OCI-LY7 (cell line): Measurements from ENCODE around the gene NUBP2. TPM values are rescaled to one million over a fixed set of nuclear protein-coding genes. Genes with fewer than 3 reads are reported as not detected.
A peak's percentile ranks its signal among the peaks of the same experiment; 100 is the strongest.

Source experiments
- BruUV-seq: library from RNA; stranded (reverse); fragments of 400-500 nt; replicated peaks from 2 replicates; lab custom pipeline; 2021; lab: Mats Ljungman, UMichigan
- CTCF ChIA-PET: fragments of 300-600 bp; sonication (Branson Sonifier 250); formaldehyde crosslinking; loops from one replicate; lab custom pipeline; 2022; ENCODE audit warnings: antibody characterized with exemption; ENCODE audit not compliant: unreplicated experiment; lab: Charles Lee
- POLR2A ChIA-PET: fragments of 300-600 bp; sonication (Branson Sonifier 250); formaldehyde crosslinking; loops from one replicate; lab custom pipeline; 2022; ENCODE audit warnings: antibody characterized with exemption; lab: Charles Lee
- DNase-seq: peaks from one replicate; pipeline ENCODE4 v3.0.0-alpha.2; 2015; ENCODE audit warnings: low spot score
- H2AFZ ChIP-seq: fragments of 200-600 bp; sonication (generic), shearing (Covaris generic); 2 replicates; pipeline ENCODE4 v1.6.1; 2014; ENCODE audit warnings: mild to moderate bottlenecking, antibody characterized with exemption, low read length, moderate library complexity
- H3K27ac ChIP-seq: fragments of 200-600 bp; sonication (generic); 2 replicates; pipeline ENCODE4 v1.5.1; 2014; ENCODE audit warnings: mixed run types, low read depth, mild to moderate bottlenecking, moderate library complexity, low read length, inconsistent platforms; ENCODE audit not compliant: poor library complexity, severe bottlenecking
- H3K36me3 ChIP-seq: fragments of 200-600 bp; sonication (generic); 2 replicates; pipeline ENCODE4 v1.6.1; 2014; ENCODE audit warnings: mild to moderate bottlenecking, antibody characterized with exemption, low read length, moderate library complexity, mixed read lengths; ENCODE audit not compliant: insufficient read depth
- H3K4me1 ChIP-seq: fragments of 200-600 bp; sonication (generic); 2 replicates; pipeline ENCODE4 v1.5.1; 2014; ENCODE audit warnings: mild to moderate bottlenecking, low read length; ENCODE audit not compliant: insufficient read depth, poor library complexity, severe bottlenecking
- H3K4me2 ChIP-seq: fragments of 200-600 bp; sonication (generic); 2 replicates; pipeline ENCODE4 v1.6.1; 2014; ENCODE audit warnings: mild to moderate bottlenecking, low read length
- H3K4me3 ChIP-seq: fragments of 200-600 bp; sonication (generic); 2 replicates; pipeline ENCODE4 v1.5.1; 2014; ENCODE audit warnings: mild to moderate bottlenecking, low read depth, low read length; ENCODE audit not compliant: poor library complexity, severe bottlenecking
- H3K79me2 ChIP-seq: fragments of 200-600 bp; sonication (generic); 2 replicates; pipeline ENCODE4 v1.6.1; 2016; ENCODE audit warnings: low read depth, mild to moderate bottlenecking, low read length, moderate library complexity, mixed read lengths; ENCODE audit not compliant: insufficient read depth
- H3K9me2 ChIP-seq: fragments of 200-600 bp; sonication (generic); 2 replicates; pipeline ENCODE4 v1.6.1; 2016; ENCODE audit warnings: mild to moderate bottlenecking, low read length, mixed read lengths; ENCODE audit not compliant: insufficient read depth
- H3K9me3 ChIP-seq: fragments of 200-600 bp; sonication (generic); 2 replicates; pipeline ENCODE4 v1.6.1; 2014; ENCODE audit warnings: mild to moderate bottlenecking, mixed run types, low read length, mixed read lengths
- H4K20me1 ChIP-seq: fragments of 200-600 bp; sonication (generic); 2 replicates; pipeline ENCODE4 v1.6.1; 2014; ENCODE audit warnings: mild to moderate bottlenecking, antibody characterized with exemption, low read length, moderate library complexity, mixed read lengths; ENCODE audit not compliant: insufficient read depth
- EZH2phosphoT487 ChIP-seq: fragments of 200-600 bp; sonication (generic); IDR thresholded peaks from 2 replicates; pipeline ENCODE4 v1.6.1; 2018; ENCODE audit warnings: low read depth, borderline replicate concordance, mild to moderate bottlenecking, mixed run types, antibody characterized with exemption, low read length, moderate library complexity, mixed read lengths
- intact Hi-C: fragments of 100-400 bp; cut with micrococcal nuclease; formaldehyde crosslinking; loops from one replicate; pipeline ENCODE4 v1.10.0; 2022; ENCODE audit not compliant: unreplicated experiment
- total RNA-seq, 2 experiments: library from RNA; depleted of rRNA in 1 of 2; stranded (reverse); fragments of >200 nt in 1 of 2; shearing (Covaris generic) in 1 of 2; gene quantifications; 2 replicates each; pipeline ENCODE4 v1.2.3, GENCODE V29; 2014 to 2022
- TF ChIP-seq, protein P1 (sequence below): fragments of 200-600 bp; sonication (generic); conservative IDR thresholded peaks from 2 replicates; pipeline ENCODE4 v1.5.1; 2014; ENCODE audit warnings: mild to moderate bottlenecking, antibody characterized with exemption, low read length, moderate library complexity, mixed read lengths

NUBP2 gene
- total RNA-seq, 2 experiments from 2014 or later, result 62.7 to 94.9 TPM

GRCh38 chr16:1763521-1764511 lies 18.9 kb upstream of the NUBP2 start:
- no TSS peak for BruUV-seq
- ChIA-PET POLR2A (no interaction called here), CTCF (no interaction called here)
- Histone ChIP-seq H3K4me3 (no peak overlapping the region), H4K20me1 (no peaks in the 10 kb centered on the region), H3K4me2 (no peak overlapping the region), H3K79me2 (no peaks in the 10 kb centered on the region), H3K36me3 (peaks cover 52% of the 10 kb centered on the region), H3K9me2 (no peaks in the 10 kb centered on the region), H3K27ac (no peak overlapping the region), H2AFZ (no peak overlapping the region), H3K4me1 (no peaks in the 10 kb centered on the region), H3K9me3 (no peaks in the 10 kb centered on the region)
- intact Hi-C loops, result no loop called here
- TF ChIP-seq EZH2phosphoT487, result no peak
- TF ChIP-seq, protein P1, sequence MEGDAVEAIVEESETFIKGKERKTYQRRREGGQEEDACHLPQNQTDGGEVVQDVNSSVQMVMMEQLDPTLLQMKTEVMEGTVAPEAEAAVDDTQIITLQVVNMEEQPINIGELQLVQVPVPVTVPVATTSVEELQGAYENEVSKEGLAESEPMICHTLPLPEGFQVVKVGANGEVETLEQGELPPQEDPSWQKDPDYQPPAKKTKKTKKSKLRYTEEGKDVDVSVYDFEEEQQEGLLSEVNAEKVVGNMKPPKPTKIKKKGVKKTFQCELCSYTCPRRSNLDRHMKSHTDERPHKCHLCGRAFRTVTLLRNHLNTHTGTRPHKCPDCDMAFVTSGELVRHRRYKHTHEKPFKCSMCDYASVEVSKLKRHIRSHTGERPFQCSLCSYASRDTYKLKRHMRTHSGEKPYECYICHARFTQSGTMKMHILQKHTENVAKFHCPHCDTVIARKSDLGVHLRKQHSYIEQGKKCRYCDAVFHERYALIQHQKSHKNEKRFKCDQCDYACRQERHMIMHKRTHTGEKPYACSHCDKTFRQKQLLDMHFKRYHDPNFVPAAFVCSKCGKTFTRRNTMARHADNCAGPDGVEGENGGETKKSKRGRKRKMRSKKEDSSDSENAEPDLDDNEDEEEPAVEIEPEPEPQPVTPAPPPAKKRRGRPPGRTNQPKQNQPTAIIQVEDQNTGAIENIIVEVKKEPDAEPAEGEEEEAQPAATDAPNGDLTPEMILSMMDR, result peak; percentile 44
- peak; percentile 23 for DNase-seq

DNA sequence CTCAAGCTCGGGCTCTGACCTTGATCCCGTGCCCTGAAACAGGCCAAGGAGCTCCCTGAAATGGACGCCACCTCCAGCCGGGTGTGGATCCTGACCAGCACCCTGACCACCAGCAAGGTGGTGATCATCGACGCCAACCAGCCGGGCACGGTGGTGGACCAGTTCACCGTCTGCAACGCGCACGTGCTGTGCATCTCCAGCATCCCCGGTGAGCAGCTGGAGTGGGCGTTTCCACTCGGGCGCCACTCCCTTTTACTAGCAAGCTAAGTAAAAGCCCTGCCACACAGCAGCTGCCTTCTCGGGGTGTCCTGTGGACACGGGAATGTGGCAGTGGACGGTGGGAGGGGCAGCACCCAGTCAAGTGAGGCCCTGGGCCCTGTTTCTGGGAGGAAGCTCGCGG lies 17.8 kb upstream of the NUBP2 start:
- no peak for DNase-seq
- CTCF ChIA-PET, result no interaction called here
- Histone ChIP-seq H3K79me2 (no peaks in the 10 kb centered on the region), H3K4me1 (peaks cover under 1% of the 10 kb centered on the region), H3K4me2 (no peak overlapping the region), H4K20me1 (no peaks in the 10 kb centered on the region), H3K36me3 (peaks cover 62% of the 10 kb centered on the region), H2AFZ (no peak overlapping the region), H3K9me2 (no peaks in the 10 kb centered on the region), H3K27ac (no peak overlapping the region), H3K4me3 (no peak overlapping the region), H3K9me3 (no peaks in the 10 kb centered on the region)
- BruUV-seq, result no TSS peak
- POLR2A ChIA-PET, result no interaction called here
- TF ChIP-seq, protein P1, result no peak
- TF ChIP-seq EZH2phosphoT487, result no peak
- intact Hi-C loops, result no loop called here

DNA sequence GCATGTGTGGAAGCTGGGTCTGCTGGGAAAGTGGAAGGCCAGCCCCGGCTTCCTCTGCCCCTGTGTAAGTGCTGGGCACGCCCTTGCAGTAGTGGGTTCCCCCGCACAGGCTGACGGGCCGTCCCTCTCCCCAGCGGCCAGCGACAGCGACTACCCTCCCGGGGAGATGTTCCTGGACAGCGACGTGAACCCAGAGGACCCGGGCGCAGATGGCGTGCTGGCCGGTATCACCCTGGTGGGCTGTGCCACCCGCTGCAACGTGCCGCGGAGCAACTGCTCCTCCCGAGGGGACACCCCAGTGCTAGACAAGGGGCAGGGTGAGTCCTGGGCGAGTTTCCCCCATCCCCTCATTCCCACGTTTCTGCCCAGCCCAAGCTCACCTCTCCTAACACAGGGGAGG lies 16.9 kb upstream of the NUBP2 start:
- BruUV-seq, result no TSS peak
- Histone ChIP-seq H3K9me2 (no peaks in the 10 kb centered on the region), H3K4me2 (no peak overlapping the region), H3K36me3 (peaks cover 65% of the 10 kb centered on the region), H3K9me3 (no peaks in the 10 kb centered on the region), H3K27ac (no peak overlapping the region), H3K4me1 (peaks cover 9% of the 10 kb centered on the region), H3K4me3 (no peak overlapping the region), H4K20me1 (no peaks in the 10 kb centered on the region), H2AFZ (no peak overlapping the region), H3K79me2 (no peaks in the 10 kb centered on the region)
- ChIA-PET POLR2A (no interaction called here), CTCF (no interaction called here)
- DNase-seq, result no peak
- intact Hi-C loops, result no loop called here
- TF ChIP-seq EZH2phosphoT487, result no peak
- TF ChIP-seq, protein P1, result no peak
